GM06990 (cell line): ENCODE results near the gene SEC62.
A peak's percentile ranks its signal among the peaks of the same experiment; 100 is the strongest.

Source experiments
- DNase-seq: peaks from one replicate; pipeline ENCODE4 v3.0.0-alpha.2; 2011; ENCODE audit not compliant: insufficient read length; ENCODE audit errors: extremely low read depth
- H3K27me3 ChIP-seq: replicated peaks from 2 replicates; pipeline ENCODE4 v1.6.0; 2011; ENCODE audit warnings: low read length; ENCODE audit not compliant: control insufficient read depth, insufficient read depth
- H3K36me3 ChIP-seq: 2 replicates; pipeline ENCODE4 v1.5.1; 2011; ENCODE audit warnings: low read length; ENCODE audit not compliant: control insufficient read depth, insufficient read depth
- H3K4me3 ChIP-seq: replicated peaks from 2 replicates; pipeline ENCODE4 v1.5.1; 2011; ENCODE audit warnings: low read depth, mild to moderate bottlenecking, control low read depth, low read length
- TF ChIP-seq, protein P1 (sequence below): IDR thresholded peaks from 2 replicates; pipeline ENCODE4 v1.5.1; 2011; ENCODE audit warnings: low read length, control low read depth, mild to moderate bottlenecking, inconsistent platforms; ENCODE audit not compliant: insufficient read depth, poor library complexity, severe bottlenecking

Gene SEC62

DNA sequence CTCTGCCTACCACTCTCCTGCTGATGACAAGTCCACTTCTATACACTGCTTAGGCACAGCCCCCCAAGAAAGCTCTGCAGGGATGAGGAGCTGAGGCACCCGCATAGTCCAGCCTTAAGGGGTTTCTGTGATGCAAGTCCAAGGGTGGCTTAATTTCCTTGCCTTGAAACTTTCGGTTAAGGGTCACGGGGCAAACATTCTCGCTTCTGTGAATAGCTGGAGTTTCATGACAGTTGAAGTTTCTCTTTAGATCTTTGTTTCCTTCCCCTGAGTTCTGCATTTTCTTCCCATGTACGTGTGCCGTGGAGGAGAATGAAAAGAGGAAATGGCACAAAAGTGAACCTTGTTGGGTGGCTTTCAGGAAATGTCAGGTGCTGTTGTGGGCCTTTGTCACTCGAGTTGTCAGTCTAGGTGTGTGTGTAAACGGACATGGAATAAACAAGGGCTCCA is 78.2 kb downstream of the SEC62 start:
- Histone ChIP-seq H3K27me3 (no peaks in the 10 kb centered on the region), H3K36me3 (peaks cover 3% of the 10 kb centered on the region), H3K4me3 (peak overlapping the region; percentile 24; the same call in 1 of the 2 replicates)
- peak; percentile 82 for DNase-seq
- TF ChIP-seq, protein P1, sequence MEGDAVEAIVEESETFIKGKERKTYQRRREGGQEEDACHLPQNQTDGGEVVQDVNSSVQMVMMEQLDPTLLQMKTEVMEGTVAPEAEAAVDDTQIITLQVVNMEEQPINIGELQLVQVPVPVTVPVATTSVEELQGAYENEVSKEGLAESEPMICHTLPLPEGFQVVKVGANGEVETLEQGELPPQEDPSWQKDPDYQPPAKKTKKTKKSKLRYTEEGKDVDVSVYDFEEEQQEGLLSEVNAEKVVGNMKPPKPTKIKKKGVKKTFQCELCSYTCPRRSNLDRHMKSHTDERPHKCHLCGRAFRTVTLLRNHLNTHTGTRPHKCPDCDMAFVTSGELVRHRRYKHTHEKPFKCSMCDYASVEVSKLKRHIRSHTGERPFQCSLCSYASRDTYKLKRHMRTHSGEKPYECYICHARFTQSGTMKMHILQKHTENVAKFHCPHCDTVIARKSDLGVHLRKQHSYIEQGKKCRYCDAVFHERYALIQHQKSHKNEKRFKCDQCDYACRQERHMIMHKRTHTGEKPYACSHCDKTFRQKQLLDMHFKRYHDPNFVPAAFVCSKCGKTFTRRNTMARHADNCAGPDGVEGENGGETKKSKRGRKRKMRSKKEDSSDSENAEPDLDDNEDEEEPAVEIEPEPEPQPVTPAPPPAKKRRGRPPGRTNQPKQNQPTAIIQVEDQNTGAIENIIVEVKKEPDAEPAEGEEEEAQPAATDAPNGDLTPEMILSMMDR, result no peak

DNA sequence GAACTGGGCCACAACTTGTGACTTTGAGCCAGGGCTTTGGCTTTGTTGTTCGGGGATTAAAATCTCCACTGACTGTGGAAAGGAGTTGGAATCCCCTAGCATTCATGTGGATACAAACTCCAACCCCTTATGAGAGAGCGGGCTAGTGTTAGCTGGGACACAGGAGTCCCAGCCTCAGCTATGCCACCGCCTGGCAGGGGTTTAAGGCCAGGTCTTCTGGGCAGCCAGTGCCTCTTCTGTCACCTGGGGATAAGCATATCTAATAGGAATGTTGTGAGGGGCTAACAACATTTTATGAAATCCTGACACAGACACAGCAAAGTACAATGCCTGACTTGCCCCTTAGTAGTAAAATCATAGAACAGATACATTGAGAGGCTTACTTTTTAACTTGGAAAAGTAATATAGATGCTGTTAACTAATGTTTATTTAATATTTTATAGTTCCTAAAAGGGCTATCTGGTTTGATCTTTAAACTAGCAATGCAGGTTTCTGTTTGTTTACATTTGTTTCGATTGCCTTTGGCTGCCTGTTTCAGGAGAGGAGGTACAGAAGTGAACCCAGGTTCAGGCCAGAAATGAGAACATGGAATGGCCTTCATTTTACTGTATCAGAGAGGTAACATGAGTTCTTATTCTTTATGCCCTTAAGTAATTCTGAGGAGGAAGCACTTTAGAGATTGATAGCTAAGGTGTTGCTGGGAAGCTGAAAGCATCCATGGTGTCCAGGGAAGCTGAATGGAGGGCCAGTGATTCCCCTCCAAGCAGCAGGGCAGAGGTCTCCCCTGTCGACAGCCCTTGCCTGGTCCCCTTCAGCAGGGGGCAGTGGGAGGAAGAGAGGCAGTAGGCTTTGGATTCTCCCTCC is 79.9 kb downstream of the SEC62 start:
- Histone ChIP-seq H3K36me3 (peaks cover 3% of the 10 kb centered on the region), H3K4me3 (no peak overlapping the region), H3K27me3 (no peaks in the 10 kb centered on the region)
- DNase-seq, result no peak
- TF ChIP-seq, protein P1, result no peak

DNA sequence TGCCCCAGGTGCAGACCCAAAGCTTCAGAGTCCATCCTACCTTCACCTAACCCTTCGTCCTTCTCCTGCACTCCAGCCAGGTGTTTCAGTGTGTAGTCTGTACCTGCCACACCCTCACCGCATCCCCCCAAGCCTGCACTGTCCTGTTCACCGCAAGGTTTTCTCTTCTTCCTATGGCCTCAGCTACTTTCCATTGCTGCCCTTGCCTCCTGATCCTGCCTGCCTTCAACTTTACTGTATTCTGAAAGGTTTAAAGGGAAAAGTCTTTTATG is 80.5 kb downstream of the SEC62 start:
- DNase-seq, result no peak
- H3K27me3 ChIP-seq, result no peaks in the 10 kb centered on the region
- TF ChIP-seq, protein P1, result no peak
- H3K4me3 ChIP-seq, result no peak overlapping the region
- peaks cover 3% of the 10 kb centered on the region for H3K36me3 ChIP-seq
